Amniotic epithelial cell (primary cell): ENCODE measurements around the gene NLRP12.
"Not testable (repeated sequence)": the region's sequence is repeated elsewhere in the genome, so short reads cannot be mapped to it uniquely, and the experiment has no call there.

ENCODE experiments used
- DNase-seq: peaks from one replicate; pipeline ENCODE4 v3.0.0-alpha.2; 2010; ENCODE audit warnings: low read depth

Gene NLRP12

DNA sequence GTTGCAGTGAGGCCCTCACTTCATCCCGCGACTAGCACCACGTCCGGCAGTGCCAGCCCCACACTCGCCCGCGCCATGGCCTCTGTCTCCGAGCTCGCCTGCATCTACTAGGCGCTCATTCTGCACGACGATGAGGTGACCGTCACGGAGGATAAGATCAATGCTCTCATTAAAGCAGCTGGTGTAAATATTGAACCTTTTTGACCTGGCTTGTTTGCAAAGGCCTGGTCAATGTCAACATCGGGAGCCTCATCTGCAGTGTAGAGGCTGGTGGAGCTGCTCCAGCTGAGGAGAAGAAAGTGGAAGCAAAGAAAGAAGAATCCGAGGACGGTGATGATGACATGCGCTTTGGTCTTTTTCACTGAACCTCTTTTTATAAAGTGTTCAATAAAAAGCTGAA lies 48.6 kb downstream of the NLRP12 start:
- DNase-seq = no peak

GRCh38 chr19:53774491-53774890 lies 49.6 kb downstream of the NLRP12 start:
- not testable (repeated sequence) for DNase-seq

- DNase-seq = no peak
These were observed 50.1 kb downstream of the NLRP12 start for GRCh38 chr19:53773999-53774398.

DNA sequence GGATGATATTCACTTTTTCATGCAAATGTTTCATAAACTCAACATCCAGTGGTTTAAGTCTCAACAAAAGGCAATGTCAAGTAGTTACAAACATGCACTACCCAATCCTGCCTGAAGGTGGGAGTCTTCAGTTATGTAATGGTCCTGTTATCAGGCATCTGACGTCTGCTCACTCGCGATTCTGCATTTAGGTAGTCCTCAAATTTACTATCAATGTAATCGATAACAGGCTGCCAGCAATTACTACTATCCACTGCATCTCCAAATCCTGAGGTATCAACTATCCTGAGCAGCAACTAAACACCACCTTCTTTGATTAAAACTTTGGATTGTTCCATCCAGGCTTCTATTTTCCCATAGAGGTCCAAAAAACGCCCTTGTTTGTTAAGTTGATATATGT lies 51.2 kb downstream of the NLRP12 start:
- DNase-seq = peak; percentile 50

DNA sequence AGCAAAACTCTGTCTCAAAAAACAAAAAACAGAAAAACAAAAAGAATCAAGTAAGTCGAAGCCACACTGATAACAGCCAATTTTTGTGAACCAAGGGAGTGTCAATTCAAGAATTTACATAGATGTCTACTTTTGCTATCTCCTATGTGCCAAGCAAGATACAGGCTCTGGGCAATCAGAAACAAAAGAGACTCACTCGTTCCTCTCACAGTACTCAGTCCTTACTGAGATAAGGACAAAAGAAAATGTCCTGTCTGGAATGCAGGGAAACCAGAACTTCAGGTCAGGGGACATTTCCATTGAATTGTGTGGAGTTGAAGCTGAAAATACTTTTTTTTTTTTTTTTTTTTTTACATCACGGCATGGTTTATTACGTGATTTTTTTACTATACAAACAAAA lies 53.0 kb downstream of the NLRP12 start:
- no peak for DNase-seq

DNA sequence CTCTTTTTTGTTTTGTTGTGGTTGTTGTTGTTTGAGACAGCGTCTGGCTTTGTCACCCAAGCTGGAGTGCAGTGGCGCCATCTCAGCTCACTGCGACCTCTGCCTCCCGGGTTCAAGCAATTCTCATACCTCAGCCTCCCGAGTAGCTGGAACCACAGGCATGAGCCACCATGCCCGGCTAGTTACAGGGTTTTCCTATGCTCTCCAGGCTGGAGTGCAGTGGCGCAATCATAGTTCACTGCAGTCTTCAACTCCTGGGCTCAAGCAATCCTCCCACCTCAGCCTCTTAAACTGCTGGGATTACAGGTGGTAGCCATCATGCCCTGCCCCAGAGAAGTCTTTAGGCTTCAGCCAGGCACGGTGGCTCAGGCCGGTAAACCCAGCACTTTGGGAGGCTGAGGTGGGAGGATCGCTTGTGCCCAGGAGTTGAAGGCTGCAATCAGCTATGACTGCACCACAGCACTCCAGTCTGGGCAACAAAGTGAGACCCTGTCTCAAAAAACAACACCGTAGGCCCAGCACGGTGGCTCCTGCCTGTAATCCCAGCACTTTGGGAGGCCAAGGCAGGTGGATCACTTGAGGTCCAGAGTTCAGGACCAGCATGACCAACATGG lies 54.3 kb downstream of the NLRP12 start:
- not testable (repeated sequence) for DNase-seq

GRCh38 chr19:53768401-53768800 lies 55.7 kb downstream of the NLRP12 start:
- DNase-seq = no peak

DNA sequence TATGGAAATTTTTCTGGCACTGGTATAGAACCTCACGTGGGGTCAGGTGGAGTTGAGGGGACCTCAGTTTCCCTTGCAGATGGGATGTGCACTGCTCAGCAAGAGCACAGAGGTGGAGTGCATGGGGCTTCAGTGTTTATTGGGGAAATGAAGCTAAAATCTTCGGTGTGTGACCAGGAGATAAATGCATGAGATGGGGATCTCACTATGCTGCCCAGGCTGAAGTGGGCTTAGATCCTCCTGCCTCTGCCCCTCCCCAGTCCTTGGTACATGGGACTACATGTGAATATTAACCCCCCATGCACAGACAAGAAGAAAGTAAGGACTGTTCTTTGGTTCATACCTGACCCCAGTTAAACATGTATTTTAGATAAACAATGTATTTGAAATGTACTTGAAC lies 65.1 kb downstream of the NLRP12 start:
- DNase-seq = not testable (repeated sequence)
